GM18907 (cell line): ENCODE results near the gene SH3BP2.

Experiments used
- ATAC-seq: cut with Tn5 transposase; IDR thresholded peaks from one replicate; pipeline ENCODE4 v1.9.1; 2021; ENCODE audit warnings: mild to moderate bottlenecking, moderate library complexity; ENCODE audit not compliant: unreplicated experiment

The SH3BP2 gene

DNA sequence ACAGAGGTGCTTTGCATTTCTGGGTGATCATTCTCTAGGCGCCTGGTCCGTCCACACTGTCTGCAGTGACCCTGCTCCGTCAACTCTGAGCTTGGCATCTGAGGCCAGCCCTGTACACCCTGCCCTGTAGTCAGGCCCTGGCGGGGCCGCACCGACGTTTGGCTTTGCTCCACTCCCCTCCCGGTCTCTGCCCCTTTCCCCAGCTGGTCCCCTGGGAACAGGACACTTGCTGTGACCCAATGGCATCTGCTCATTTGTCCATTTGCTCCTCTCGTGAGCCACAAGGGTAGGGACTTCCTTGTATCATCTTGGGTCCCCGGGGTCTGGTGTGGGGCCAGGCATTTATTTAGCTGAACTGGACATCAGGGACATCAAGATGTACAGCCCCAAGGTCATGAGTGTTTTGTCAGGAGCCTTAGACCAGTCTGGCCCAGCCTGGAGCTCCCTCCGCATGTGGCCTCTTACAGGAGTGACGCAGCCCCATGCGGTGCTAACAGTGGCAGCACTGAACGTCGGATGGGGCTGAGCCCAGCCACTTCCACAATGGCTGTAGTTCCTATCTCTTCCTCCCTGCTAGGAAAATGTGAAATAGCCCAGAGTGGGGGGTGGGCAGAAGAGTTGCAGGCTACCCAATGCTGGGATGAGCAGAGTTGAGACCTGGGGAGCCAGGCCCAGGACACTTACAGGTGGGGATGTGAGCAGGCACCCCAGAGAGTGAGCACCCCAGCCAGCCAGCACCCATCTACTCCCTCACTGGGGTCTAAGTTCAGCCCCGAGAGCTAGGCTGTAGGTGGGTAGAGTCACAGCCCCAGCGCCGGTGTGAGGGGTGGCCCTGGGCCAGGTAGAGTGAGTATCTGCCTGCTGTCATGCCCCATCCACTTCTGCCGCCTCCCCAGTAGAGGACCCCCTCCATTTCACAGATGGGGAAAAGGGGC, 2.0 kb upstream of the SH3BP2 start:
- no peak for ATAC-seq

DNA sequence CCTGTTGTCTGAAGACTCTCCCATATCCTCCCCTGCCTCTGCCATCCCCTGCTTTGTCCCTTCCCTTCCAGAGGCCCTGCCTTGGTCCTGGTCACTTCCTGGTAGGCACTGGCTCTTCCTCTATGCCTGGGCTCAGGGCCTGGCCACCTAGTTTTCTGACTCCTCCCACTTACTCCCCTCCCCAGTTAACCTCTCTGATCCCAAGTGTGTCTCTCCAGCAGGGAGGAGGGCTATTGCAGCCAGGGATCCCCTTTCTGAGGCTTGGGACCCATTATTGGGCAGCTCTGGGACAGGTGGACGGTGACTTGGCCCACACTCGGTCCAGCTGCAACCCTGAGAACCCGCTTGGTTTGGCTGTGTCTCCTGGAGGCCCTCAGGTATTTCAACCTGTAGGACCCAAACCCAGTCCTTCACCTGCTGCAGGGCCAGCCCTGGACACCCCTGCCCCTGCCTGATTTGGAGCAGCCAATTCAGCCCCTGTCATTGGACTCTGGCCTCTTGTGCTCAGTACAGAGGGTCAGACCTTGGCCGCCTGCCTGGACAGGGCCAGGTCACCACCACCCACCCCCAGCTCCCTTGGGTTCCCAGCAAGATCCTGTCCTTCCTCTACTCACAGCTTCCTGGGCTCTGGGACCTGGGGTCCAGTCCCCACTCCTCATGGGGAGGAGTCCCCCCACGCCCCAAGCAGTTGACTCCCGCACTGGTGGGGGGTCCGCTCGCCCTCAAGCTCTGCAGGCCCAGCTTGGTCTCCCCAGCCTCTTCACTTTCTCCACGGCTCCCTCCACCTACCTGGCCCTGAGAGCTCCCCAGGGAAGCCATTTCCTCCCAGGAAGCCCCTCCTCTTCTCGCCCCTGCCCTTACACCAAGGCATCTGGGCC, 1.1 kb upstream of the SH3BP2 start:
- ATAC-seq, result no peak

DNA sequence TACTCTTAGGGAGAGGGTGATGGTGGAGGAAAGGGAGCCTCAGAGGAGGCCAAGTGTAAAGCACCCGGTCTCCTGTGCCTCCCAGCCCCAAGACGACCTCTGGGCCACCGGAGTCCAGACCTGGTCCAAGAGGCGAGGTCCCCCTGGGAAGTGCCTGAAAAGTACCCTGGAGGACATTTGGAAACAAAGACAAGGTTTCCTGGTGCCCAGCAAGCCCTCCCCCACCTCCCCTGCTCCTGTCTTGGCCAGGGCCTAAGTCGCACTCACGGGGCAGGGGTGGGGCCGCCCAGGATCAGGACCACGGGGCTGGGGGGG, 532 bp upstream of the SH3BP2 start:
- ATAC-seq, result no peak

DNA sequence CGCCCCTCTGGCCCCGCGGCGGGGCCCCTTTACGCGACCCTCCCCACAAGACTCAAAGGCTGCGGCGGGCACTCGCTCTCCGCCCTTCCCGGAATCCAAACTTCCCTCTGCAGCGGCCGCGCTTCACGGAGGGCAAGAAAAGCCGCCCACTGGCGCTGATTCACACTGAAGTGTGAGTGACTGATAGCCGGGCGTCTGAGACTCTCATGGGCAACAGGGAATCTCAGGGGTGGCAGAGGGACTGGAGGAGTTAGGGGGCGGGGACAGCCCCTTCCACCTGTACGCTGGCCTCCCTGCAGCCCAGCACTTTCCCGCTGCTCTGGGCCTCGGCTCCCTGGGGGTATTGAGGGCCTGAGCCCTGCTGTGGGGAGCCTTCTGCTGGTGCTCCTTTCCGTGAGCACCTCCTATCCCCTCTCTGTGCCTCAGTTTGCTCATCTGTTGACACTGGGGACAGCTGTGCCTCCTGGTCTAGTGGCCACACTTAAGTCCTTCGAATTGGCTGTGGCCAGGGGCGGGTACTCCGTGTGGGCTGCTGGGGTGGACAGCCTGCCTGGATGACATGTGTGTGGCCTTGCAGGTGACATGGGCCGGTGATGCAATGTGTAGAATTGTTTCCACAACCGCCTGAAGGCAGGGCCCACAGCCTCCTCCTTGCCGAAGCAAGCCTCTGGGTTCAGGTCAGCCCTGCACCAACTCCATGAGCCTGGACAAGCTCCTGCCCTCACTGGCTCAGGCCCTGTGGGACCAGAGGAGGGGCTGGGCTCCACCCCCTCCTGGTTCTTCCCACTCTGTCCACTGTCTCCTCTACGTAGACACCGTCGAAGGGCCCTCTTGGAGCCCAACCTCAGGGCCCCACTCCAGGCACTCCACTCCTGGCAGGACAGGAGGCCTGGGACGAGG, 951 bp downstream of the SH3BP2 start:
- ATAC-seq, result no peak

DNA sequence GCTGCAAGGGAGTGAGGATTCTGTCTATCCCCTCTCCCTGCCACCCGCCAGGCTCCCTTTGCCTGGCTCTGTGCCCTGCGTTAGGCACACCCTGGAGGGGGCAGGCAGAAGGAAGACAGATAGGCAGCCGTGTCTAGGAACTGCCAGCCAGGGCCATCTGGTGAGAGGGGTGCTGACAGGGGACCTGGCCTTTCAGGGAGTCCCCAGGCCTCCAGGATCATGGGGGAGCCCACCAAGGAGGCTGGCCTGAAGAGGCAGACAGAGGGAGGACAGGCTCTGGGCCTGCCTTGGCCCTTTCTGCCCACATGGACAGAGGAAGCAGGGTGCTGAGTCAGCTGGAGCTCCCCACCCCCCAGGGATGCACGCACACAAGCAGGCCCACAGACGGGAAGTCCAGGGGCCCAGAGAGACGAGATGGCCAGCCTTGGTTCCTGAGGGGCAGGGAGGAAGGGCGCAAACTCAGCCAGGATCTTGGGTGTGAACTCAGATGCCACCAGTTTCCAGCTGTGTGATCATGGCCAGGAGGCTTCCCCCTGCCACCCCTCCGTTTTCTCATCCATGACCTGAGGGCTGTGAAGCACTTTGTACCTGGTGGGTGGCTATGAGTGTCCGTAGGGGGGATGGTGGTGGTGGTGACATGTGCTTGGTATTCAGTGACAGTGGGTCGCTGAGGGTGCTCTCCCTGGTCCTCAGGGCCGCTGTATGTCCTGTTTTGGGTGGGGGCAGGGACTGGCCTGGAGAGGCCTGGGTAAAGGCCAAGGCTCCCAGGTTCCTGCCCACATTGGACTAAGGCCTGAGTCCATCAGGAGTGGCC, 1.8 kb downstream of the SH3BP2 start:
- ATAC-seq, result no peak

DNA sequence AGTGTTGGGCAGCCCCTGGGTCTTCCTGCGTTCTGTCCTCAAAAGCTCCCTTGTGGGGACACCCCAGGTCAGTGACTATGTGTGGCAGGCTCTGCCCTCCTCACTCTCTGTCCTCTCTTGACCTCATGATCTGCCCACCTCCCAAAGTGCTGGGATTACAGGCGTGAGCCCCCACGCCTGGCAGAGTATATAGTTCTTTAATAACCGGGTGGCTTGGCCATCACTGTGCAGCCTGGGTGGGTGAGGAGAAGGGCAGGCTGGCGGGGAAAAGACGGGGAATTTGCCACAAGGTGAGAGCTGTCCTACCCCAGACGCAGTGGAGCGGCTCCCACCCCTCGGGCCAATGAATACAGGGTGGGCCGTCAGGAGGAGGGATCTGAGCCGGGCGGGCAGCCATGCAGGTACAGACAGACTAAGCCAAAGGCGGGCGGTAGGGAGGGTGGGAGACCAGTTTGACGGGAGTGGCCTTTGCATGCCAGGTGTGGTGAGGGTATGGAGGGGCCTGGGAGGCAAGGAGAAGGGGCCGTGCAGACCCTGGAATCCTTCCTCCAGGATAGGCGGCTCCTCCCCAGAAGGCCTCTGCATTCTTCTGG, 2.5 kb downstream of the SH3BP2 start:
- no peak for ATAC-seq

DNA sequence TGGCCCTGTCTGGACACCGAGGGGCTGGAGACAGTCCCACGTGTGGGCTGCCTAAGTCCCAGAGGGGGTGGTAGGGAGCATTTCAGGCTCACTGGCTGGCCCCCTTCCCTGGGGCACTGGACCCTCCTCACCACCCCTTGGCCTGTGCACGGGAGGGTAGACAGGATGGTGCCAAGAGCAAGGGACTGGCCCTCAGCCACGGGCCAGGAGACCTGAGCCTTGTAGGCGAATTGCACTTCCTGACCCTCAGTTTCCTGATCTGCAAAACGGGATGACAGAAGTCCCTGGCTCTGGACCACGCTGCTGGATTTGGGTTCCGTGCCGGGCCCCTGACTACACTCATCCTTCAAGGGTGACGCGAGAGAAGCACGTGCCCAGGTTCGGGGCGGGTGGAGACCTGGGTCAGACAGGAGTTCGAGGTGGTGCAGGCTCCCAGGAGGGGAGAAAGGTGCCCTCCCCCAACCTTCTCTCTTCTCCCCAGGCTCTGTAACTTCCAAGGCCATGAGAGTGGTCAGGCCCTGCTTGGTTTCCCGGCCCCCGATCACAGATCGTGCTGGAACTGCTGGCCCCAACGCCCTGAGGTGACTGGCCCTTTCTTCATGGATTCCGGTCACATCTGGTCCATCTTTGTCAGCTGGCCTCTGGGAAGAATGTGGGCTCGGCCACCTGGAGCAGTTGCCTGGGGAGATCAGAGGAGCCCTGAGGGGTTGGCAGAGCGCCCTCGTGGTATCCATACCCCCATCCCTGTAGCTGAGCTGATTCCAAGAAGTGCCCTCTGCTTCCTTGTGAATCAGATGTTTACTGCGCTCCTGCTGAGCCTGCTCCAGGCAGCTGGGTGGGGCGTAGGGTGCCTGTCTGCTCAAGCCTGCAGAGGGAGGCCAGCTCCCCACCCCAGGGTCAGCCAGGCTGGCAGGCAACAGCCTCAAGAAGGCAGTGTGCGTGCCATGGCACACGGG, 3.3 kb downstream of the SH3BP2 start:
- ATAC-seq, result no peak

DNA sequence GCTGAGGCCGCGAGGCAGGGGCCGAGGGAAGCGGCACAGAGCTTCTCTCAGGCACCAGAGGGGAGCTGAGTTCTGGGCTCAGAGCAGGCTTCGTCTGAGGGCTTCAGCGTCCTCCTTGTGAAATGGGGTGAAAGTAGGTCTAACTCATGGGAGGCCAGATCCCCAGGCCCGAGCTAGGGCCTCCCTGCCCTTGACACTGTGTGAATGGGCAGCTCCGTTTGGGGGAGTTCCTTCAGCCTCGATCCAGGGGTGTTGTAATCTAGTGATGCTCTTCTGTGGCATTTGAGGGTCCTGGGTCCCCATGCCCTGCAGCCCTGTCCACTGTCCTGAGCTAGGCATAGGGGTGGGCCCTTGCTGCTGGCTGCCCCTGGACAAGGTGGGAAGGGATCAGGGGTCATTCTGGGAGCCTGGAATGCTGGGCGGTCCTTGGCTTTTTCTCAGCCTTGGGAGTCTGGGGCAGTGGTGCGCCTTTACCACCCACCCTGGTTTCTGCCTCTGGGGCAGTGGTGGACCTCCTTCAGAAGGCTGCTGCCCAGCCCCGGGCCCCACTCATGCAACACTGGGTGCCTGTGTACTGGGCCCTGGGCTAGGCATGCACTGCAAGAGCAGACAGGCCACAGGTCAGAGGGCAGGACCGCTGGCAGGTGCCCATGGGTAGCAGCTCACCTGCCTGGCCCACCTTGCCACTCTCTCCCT, 4.1 kb downstream of the SH3BP2 start:
- no peak for ATAC-seq

DNA sequence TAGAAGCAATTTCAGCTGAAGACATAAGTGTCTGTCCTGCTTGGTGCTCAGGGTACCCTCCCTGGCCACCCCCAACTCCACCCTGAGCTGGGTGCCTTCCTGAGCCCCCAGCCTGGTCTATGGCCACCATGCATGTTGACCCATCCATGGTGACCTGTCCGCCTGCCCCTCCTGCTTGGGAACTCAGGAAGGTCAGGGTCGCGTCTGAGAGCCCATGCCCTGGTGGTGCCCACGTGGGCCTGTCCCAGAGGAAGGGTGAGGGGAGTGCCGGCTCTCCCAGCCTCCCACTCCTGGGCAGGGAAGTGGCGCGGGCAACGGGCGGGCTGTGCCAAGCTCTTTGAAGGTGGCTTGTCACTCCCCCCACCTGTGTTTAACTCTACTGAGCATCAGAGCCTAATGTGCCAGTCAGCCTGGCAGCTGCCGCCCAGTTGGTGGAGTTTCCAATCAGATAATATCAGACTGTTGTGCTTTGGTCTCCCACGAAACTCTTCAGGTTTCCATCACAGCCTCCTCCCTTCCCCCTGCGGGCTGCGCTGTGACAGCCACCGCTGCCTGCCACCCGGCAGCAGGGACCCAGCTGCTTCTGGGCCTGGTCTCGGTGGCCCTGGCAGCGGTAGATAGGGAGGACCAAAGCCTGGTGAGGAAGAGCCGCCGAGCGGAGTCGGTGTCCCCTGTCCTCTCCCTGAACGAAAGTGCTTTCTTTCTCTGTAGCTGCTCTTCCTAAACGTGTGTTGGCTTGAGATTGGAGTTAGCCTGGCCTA, 4.8 kb downstream of the SH3BP2 start:
- ATAC-seq, result no peak

DNA sequence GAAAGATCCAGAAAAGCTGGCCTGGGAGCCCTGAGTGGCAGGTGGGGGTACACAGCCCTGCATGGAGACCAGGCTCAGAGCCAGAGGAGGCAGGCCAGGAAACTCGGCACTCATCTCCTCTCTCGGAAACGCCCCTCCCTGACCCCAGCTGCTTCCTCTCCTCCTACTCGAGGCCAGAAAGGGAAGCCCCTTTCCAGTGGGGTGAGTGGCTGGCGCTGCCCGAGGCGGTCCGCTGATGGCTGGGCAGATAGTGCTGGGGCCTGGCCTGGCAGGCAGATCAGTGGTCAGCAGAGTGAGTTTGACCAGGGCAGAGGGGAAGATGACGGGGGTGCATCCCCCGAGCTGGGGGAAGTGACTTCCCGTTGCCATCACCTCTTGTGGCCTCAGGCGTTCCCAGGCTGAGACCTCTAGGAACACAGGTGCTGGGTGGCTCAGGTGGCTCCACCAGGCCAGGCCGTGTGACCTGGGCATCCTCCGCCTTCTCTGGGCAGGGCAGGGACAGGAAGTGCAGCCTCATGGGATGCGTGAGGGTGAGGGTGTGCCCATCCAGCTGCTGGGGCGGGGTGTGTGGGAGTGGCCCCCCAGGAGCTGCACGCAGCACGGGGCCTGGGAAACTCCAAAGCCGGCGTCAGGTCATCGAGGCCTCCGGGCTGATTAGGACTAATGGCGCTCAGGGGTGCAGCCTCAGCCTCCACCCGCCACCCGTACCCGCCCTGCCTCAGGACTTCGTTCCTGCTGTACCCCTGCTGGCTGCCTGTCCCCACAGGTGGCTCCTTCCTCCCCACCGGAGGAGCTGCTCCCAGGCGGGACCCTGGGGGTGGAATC, 5.7 kb downstream of the SH3BP2 start:
- ATAC-seq, result peak; percentile 43

DNA sequence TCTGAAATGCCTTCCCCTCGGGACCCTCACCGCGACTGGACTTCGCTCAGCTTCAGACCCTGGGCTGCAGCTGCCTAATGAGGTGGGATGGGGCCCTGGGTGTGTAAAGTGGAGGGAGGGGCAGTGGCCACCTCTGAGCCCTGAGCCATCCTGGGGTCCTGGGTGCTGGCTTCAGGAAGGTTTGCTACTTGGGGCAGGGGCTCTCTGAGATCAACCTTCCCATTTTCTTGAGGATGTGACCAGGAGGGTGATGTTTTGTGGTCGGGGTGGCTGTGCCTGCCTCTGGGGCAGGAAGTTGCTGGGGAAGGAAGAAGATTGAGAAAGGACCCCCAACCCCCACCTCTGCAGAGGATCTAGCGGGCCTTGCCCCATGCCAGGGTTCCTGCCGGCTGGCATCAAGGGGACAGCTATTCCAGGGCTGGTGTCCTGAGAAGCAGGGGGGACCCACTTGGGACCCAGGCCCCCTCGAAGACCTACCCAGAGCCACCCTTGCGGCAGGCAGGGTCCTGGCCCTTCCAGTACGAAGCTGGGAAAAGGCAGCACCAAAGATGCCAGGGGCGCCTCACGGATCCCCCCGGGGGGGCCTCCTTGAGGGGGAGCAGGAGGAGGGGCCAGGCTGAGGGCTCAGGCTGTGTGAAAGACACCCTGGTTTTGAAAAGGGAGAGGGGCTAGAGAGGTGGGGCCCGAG, 6.5 kb downstream of the SH3BP2 start:
- ATAC-seq, result no peak

DNA sequence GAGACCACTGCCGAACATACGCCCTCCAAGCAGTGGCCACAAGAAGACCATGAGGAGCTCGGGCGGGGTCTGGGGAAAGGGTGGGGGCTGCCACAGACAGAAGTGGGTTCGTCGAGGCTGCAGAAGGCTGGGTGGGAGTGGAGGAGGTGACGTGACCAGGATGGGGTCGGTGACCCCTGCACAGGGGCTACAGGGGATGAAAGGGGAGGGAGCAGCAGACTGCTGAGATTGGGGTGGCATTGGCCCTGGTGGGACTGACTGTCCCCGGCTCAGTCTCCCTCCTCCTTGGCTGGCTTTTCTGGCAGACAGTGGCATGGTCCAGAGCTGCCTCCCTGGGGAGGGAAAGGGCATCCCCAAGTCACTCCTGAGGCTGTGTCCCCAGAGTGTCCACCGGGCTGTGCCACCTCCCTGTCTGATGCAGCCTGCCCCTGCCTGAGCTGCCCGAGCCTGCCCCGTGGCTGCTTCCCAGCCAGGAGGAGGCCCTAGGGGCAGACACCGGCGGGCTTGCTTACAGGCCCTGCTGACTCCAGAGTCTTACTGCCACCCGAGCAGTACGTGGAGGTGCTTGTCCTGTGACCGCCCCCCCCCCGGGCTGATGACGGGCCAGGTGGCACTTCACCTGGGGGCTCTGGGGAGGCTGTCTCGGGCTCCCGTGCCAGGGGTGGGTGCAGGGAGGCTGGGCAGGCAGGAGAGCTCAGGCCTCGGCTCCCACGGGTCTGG, 7.2 kb downstream of the SH3BP2 start:
- ATAC-seq, result no peak

DNA sequence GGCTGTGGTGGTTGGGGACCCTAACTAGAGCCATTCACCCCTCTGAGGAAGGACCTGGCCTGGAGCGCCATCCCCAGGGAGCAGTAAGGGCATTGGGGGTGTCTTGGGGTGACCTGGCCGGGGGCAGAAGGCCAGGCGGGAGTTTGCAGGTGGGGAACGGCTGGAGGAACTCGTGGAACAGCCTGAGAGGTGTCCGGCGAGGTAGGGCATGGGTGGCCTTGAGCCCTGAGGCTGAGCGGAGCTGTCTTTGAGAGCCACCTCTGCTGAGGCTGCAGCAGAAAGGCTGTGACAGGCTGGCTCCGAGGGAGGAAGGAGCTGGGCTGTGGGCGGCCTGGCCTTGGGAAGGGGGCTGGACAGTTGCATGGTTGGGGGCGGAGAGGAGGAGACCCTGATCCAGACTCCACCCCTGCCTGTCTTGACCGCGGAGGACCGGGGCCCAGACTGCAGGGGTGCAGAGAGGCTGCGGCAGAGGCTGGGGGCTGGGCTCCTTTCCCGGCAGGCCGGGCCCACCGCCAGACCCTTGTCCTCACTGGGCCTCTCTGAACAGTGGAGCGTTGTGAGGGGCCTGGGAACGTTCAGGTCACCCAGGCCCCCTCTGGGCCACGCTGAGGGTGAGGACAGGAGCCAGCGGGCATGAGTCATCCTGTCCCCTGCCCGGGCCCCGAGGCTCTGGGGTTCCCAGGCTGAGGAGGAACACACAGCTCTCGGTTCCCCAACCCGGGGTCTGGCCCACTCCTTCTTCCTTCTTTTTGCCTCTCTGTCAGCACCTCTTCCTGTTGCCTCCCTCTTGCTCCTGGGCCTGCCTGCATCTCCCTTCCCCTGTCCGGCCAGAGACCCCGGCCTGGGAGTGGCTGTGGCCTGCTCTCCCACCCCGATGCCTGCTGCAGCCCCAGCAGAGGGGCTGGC, 8.1 kb downstream of the SH3BP2 start:
- ATAC-seq, result peak; percentile 38
